ENCODE measurements around the gene ANAPC7.

The ANAPC7 gene

DNA sequence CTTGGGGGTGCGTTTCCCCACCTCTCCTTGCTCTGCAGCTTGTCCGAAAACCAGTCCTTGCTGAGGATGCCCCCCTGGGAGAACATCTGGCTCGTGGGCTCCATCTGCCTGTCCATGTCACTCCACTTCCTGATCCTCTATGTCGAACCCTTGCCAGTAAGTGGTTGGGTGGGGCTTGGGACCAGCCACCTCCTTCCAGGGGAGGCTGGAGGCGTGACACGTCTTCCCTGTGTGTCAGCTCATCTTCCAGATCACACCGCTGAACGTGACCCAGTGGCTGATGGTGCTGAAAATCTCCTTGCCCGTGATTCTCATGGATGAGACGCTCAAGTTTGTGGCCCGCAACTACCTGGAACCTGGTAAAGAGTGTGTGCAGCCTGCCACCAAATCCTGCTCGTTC, 57.5 kb downstream of the ANAPC7 start:
- Histone ChIP-seq H3K4me1 (ENCODE audit: insufficient read depth, low read length, severe bottlenecking) (no peaks in the 10 kb centered on the region), H3K27me3 (ENCODE audit: insufficient read depth, low read length) (no peaks in the 10 kb centered on the region), H3K79me2 (ENCODE audit: insufficient read depth, low read length) (no peaks in the 10 kb centered on the region), H3K36me3 (ENCODE audit: insufficient read depth, low read length) (peaks cover 85% of the 10 kb centered on the region), H3K9me3 (ENCODE audit: low read length) (no peaks in the 10 kb centered on the region), H3K27ac (ENCODE audit: low read depth, low read length, poor library complexity, severe bottlenecking) (no peak overlapping the region), H3F3A (ENCODE audit: insufficient read depth, low read length) (0 out of 2 replicates have a peak, but pooled peaks cover 5% of the 10 kb centered on the region), H3K4me3 (ENCODE audit: low read depth, low read length, poor library complexity, severe bottlenecking) (no peak overlapping the region), H3K9me2 (ENCODE audit: low read depth, low read length) (no peaks in the 10 kb centered on the region), H3K4me2 (ENCODE audit: low read length) (no peak overlapping the region), H3K9ac (ENCODE audit: low read length) (no peak overlapping the region), H4K20me1 (ENCODE audit: insufficient read depth, low read length) (no peaks in the 10 kb centered on the region), H2AFZ (ENCODE audit: low read length) (no peak overlapping the region)
- TF ChIP-seq, protein P1, sequence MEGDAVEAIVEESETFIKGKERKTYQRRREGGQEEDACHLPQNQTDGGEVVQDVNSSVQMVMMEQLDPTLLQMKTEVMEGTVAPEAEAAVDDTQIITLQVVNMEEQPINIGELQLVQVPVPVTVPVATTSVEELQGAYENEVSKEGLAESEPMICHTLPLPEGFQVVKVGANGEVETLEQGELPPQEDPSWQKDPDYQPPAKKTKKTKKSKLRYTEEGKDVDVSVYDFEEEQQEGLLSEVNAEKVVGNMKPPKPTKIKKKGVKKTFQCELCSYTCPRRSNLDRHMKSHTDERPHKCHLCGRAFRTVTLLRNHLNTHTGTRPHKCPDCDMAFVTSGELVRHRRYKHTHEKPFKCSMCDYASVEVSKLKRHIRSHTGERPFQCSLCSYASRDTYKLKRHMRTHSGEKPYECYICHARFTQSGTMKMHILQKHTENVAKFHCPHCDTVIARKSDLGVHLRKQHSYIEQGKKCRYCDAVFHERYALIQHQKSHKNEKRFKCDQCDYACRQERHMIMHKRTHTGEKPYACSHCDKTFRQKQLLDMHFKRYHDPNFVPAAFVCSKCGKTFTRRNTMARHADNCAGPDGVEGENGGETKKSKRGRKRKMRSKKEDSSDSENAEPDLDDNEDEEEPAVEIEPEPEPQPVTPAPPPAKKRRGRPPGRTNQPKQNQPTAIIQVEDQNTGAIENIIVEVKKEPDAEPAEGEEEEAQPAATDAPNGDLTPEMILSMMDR (IDR thresholded peaks at IDR 0.05; ENCODE audit: low read length), result no peak

DNA sequence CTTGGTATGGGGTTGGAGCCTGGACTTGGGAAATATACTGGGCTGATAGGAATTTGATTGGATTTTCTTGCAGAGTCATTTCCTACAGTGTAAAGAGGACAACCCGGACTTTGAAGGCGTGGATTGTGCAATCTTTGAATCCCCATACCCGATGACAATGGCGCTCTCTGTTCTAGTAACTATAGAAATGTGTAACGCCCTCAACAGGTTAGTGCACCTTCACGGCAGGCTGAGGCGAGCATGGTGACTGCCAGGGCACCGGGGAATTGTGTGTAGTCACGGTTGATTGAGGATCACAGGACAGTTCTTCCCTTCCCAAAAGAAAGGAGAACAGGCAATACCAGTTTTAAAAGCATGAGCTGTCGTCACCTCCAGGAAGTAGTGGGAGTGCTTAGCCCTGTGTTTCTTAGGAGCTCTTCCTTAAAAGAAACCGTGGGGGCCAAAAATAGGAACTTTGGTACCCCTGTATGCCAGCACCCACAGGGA, 58.3 kb downstream of the ANAPC7 start:
- H3K27ac ChIP-seq (ENCODE audit: low read depth, low read length, poor library complexity, severe bottlenecking), result no peak overlapping the region
- H3K27me3 ChIP-seq (ENCODE audit: insufficient read depth, low read length), result no peaks in the 10 kb centered on the region
- no peaks in the 10 kb centered on the region for H3K9me3 ChIP-seq (ENCODE audit: low read length)
- no peak overlapping the region for H2AFZ ChIP-seq (ENCODE audit: low read length)
- H4K20me1 ChIP-seq (ENCODE audit: insufficient read depth, low read length), result no peaks in the 10 kb centered on the region
- no peak overlapping the region for H3K4me3 ChIP-seq (ENCODE audit: low read depth, low read length, poor library complexity, severe bottlenecking)
- H3F3A ChIP-seq (ENCODE audit: insufficient read depth, low read length), result no peaks in the 10 kb centered on the region
- no peaks in the 10 kb centered on the region for H3K79me2 ChIP-seq (ENCODE audit: insufficient read depth, low read length)
- no peak overlapping the region for H3K4me2 ChIP-seq (ENCODE audit: low read length)
- H3K9me2 ChIP-seq (ENCODE audit: low read depth, low read length), result no peaks in the 10 kb centered on the region
- TF ChIP-seq, protein P1 (IDR thresholded peaks at IDR 0.05; ENCODE audit: low read length), result no peak
- TF ChIP-seq EZH2 (IDR thresholded peaks at IDR 0.05; ENCODE audit: borderline replicate concordance, low read length), result no peak
- H3K4me1 ChIP-seq (ENCODE audit: insufficient read depth, low read length, severe bottlenecking), result no peaks in the 10 kb centered on the region
- peaks cover 90% of the 10 kb centered on the region for H3K36me3 ChIP-seq (ENCODE audit: insufficient read depth, low read length)
- no peak overlapping the region for H3K9ac ChIP-seq (ENCODE audit: low read length)

DNA sequence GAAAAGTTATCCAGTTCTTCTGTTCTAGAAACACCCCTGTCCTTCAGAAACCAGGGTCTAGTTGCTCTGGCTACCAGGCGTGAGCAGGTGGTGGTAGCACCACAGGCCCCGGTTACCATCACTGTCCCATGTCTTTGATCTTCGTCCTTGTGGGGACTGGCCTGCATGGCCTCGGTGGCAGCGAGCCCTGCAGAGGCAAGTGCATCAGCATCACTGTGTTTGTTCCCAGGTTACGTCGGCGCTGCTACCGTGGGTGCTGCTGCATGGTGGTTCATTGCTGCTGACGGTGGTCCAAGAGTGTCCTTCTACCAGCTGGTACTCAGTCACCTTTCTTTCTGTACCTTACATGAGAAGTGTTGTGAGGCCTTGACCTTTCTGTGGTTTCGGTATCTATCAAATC, 58.9 kb downstream of the ANAPC7 start:
- Histone ChIP-seq H3K9me3 (ENCODE audit: low read length) (no peaks in the 10 kb centered on the region), H2AFZ (ENCODE audit: low read length) (no peak overlapping the region), H3K4me2 (ENCODE audit: low read length) (no peak overlapping the region), H3F3A (ENCODE audit: insufficient read depth, low read length) (no peaks in the 10 kb centered on the region), H4K20me1 (ENCODE audit: insufficient read depth, low read length) (no peaks in the 10 kb centered on the region), H3K9ac (ENCODE audit: low read length) (no peak overlapping the region), H3K36me3 (ENCODE audit: insufficient read depth, low read length) (peaks cover 93% of the 10 kb centered on the region), H3K79me2 (ENCODE audit: insufficient read depth, low read length) (no peaks in the 10 kb centered on the region), H3K27ac (ENCODE audit: low read depth, low read length, poor library complexity, severe bottlenecking) (no peak overlapping the region), H3K4me3 (ENCODE audit: low read depth, low read length, poor library complexity, severe bottlenecking) (no peak overlapping the region), H3K27me3 (ENCODE audit: insufficient read depth, low read length) (no peaks in the 10 kb centered on the region), H3K4me1 (ENCODE audit: insufficient read depth, low read length, severe bottlenecking) (no peaks in the 10 kb centered on the region), H3K9me2 (ENCODE audit: low read depth, low read length) (no peaks in the 10 kb centered on the region)
- TF ChIP-seq, protein P1 (IDR thresholded peaks at IDR 0.05; ENCODE audit: low read length), result no peak
- no peak for TF ChIP-seq EZH2 (IDR thresholded peaks at IDR 0.05; ENCODE audit: borderline replicate concordance, low read length)

All from OCI-LY1 (cell line).